OCI-M2 (cell line): Measurements from ENCODE around the gene SESN1.
A peak's percentile ranks its signal among the peaks of the same experiment; 100 is the strongest.

Experiments used
- DNase-seq: peaks from one replicate; lab custom pipeline; 2025; ENCODE audit not compliant: unreplicated experiment; lab: John Stamatoyannopoulos, UW

SESN1 gene

DNA sequence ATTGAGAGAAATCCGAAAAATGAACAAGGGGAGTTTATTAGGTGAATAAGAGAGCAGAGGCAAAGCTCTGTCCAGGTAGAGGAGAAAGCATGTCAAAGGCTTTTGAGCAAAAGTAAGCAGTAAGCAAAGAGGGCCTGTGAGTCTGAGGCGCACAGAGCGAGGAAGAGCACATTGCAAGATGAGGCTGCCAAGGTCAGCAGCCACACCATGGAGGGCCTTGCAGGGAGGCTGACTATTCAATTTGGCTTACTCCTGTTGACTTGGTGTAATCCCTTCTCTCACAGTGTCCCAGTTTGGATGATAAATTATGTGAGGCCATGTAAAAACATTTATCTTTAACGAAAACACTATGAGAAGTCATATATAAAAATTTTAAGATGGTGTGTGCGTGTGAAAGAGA, 32.4 kb downstream of the SESN1 start:
- no peak for DNase-seq

DNA sequence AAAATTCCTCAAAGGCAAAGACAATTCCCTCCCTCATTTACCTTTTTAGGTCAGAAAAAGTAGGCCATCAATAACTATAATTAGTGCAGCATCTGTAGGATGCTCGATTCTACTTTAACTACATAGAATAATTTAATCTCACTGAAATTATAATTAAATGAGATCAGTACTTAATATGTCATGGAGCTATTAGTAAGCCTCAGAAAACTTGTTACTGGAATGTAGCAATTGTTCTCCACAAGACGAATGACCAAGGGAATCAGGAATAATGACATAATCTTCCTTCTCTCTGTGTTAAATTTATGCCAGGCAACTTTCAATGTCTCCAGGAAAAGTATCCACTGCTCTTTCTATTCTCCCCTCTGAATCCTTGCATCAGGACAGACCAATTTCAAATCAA, 34.1 kb downstream of the SESN1 start:
- no peak for DNase-seq

GRCh38 chr6:109059571-109060021, 35.0 kb downstream of the SESN1 start:
- no peak for DNase-seq

DNA sequence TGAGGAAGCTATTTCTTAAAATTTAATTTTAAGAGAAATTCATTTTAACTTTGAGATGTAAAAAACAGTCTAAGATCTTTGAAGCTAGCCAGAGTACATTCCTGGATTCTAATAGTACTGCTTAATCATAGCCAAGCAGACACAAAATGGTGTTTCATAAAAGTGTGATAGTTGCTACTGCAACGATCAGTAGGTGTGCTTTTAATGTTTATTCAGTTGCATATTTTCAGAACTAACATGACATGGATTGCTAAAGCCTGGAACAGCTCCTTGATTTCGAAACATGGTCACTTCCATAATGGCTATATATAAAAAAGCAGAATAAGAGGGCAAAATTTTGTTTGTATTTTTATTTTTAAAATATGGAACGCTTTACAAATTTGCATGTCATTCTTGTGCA, 35.5 kb downstream of the SESN1 start:
- no peak for DNase-seq

DNA sequence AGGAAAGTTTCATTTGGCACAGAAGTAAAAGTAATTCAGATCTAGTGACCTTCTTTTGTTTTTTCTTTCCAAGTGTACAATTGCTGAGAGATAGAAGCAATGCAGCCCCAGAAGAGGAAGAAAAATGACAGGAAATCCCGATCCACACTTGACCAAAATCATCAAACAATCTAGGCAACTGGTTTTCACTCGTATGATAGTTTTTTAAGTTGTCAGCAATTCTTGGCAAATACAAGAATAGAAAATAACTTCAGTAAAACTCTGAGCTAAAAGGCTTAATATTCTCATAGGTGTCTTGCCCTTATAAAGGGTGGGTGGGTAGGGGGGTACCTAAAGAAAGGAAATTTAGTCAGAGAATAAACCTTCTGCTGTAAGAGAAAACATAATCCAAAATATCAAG, 36.0 kb downstream of the SESN1 start:
- no peak for DNase-seq

DNA sequence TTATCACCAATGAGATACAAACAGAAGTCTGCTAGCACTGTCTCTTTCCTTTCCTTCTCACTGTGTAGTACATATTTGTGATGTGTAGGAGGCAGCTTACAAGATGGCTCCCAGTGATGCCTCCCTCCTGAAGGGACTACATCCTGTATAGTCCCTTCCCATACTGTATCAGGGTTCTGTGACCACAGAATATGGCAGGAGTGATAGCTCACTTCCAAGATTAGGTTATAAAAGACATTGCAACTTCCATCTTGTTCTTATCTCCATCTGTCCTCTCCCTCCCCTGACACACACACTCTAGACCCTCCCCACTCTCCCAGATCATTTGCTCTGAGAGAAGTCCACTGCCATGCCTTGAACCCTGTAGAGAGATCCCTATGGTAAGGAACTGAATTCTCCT, 38.0 kb downstream of the SESN1 start:
- DNase-seq: peak; percentile 56

GRCh38 chr6:109055771-109056235, 38.8 kb downstream of the SESN1 start:
- DNase-seq: no peak

DNA sequence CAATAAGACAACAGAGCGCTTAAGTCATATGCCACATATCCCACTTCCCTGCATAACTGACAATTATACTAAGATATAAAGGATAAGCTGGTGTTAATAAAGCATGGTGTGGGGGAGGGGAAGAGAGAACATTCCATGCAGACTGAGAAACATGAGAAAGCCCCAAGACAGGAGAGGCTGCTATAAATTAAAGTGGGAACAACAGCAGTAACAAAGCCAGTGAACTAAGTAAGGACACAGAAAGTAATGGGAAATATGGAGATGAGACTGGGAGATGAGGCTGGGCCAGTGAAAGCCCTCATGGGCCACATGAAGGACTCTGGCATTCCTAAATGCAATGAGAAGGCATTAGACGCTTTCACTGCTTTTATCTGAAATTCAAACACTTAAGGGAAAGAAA, 41.3 kb downstream of the SESN1 start:
- DNase-seq: no peak

DNA sequence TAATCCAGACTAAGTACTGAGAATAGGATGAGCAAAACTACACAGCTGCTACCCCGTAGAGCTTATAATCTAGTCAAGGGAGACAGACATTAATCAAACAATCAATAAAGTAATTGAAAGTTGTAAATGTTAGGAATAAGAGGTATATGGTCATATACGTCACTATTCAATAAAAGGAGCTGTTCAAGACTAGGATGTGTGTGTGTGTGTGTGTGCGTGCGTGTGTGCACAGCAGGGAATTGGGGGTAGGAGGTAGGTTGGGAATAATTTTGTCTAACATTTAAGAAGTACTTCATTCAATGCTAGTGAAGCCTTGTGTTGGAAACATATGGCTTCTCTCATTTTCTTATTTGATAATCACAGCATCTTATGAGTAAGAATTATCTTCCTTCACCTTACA, 41.8 kb downstream of the SESN1 start:
- no peak for DNase-seq

GRCh38 chr6:109052018-109052651, 42.5 kb downstream of the SESN1 start:
- DNase-seq: no peak

DNA sequence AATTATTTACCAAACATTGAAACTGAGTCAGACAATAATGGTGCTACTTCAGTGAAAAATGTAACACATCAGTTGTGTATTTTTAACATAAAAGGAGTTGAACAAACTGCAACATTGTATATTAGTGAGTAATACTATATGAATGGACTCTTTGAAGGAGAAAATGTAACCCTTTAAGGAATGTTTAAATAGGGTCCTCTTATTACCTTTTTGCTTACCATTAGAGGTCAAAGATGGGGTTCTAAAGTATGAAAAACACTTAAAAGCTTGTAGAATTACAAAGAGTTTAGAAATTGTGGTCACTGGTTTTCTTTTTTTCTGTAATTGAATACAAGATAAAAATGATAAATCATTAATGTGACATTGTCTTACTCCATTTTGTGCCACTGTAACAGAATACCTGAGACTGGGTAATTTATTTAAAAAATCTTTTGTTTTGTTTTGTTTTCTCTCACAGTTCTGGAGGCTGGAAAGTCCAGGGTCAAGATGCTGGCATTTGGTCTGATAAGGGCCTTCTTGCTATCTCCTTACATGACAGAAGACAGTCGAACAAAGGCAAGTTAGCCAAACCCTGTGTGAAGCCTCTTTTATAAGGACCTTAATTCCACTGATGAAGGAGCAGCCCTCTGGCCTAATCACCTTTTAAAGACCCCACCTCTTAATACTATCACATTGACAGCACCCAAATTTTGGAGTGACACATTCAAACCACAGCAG, 43.2 kb downstream of the SESN1 start:
- no peak for DNase-seq

- DNase-seq: no peak
Measured at GRCh38 chr6:109050447-109051102, 44.1 kb downstream of the SESN1 start.

GRCh38 chr6:109050012-109050411, 44.6 kb downstream of the SESN1 start:
- DNase-seq: no peak

DNA sequence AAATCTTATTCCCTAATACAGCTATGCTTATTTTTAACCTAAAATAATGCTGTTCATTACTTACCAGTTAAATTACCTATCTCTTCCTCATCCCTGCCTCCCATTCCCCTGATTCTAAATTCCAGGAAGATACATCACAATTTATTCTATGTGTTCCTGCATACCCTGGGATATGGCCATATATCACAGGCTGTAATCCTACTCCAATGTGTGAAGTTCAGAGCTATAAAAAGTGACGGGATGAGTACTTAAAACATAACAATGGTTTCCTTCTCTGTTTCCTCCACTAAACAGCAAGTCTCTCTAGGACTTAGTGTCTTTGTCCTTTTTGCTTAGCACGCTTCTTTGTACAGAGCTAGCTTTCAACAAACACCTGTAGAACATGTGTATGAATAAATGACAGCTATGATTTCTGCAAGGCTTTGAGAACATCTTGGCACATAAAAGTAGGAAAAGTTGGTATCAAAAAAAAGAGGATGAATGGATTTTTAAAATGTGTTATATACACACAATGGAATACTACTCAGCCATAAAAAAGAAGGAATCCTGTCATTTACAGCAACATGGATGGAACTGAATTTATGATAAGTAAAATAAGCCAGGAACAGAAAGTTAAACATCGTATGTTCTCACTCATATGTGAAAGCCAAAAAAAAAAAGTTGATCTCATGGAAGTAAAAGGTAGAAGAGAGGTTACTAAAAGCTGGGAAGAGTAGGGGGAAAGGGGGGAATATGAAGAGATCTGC, 45.8 kb downstream of the SESN1 start:
- DNase-seq: no peak

DNA sequence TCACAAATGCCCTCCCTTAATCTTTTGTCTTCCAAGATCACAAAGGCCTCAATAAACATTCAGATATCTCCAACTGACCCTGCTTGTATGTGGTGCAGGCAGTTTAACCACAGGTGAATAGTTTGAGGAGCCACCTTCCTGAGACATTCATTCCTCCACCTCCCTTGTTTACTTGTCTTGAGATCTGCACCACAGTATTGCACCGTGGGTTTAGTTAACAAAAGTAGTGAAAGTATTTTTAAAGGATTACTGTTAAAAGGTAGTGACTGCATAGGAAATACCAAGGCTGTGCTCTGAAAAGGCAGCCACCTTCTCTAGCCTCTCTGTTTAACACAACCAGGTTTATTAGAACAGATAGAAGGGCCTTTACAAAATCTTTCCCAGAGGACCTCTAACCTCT, 46.5 kb downstream of the SESN1 start:
- no peak for DNase-seq

DNA sequence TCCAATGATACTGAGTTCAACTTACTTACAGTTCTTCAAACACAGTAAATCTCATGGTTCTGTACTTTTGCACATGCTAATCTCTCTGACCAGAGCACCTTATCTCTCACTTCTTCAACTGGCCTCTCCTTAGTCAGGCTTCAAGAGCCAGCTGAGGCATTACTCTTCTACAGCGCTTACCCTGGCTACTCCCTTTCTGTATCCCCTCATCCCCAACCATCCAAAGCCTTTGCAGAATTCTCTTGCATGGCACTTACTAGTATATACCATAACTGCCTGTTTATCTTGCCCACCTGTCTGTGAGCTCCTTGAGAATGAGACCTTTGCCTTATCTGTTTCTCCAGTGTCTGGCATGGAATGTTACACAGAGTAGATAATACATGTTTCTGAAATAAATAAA, 49.2 kb downstream of the SESN1 start:
- peak; percentile 35 for DNase-seq

GRCh38 chr6:109039795-109040194, 54.9 kb downstream of the SESN1 start:
- DNase-seq: no peak

DNA sequence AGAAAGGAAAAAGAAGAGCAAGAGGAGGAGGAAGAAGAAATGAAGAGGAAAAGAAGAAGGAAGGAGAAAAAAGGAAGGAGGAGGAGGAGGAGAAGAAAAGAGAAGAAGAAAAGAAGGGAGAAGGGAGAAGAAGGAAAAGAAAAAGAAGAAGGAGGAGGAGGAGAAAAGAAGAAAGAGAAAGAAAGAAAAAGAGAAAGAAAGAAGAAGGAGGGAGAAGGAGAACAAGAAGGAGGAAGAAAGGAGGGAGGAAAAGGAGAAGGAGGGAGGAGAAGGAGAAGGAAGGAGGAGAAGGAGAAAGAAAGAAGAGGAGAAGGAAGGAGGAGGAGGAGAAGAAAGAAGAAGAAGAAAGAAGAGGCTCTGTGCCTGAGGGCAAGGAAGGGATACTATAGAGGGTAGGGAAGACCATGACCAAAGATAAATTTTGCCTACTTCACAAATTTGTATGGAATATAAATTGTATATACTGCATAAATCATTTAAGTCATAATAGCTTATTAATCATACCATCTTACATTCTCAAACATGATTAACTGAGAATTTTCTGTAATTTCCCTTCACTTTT, 55.7 kb downstream of the SESN1 start:
- DNase-seq: no peak

DNA sequence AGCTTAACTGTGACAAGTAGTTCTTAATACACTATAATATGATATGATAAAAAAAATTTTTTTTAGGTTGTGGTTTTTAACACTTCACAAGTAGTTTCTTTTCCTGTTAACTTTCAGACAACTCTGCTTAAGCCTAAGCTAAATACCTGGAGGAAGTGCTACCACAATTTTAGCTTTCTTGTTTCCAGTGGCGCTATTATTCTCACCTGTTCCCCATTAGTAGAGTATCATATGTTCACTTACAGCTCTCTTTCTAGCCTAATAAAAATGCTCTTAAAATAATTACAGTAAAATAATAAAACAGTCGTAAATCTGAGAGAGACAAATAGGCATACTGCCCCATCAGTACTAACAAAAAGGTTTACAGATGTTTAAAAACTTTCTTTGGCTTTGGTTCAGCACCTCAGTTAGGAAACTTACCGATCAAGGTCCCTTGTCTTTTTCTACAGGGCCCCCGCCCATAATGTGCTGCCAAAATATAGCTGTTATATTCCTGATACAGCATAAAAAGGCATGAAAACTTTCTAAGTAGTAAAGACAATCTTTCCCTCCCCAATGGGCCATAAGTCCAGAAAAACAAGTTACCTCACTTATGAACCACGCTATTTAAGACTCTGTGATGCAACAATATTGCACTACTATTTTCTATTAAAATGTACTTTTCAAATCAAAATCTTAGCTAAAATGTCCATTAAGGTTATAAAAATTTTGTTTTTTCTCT, 57.9 kb downstream of the SESN1 start:
- DNase-seq: no peak

DNA sequence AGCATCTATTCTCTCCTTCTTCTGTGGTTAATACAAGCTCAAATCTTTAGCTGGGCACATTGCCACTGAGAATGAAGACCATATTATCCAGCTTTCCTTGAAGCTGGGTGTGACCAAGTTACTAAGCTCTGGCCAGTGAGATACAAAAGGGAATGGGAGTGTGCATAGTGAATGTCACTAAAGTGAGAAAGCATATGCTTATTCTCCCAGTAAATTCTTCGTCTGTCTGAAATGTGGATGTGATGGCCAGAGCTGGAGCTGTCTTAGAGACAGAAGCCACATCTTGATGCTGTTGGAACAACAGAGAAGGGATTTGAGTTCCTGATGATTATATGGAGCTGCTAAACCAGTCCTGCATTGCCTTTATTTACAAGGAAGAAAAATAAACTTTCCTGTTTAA, 60.1 kb downstream of the SESN1 start:
- DNase-seq: no peak

- DNase-seq: no peak
Measured at GRCh38 chr6:109033655-109034054, 61.0 kb downstream of the SESN1 start.
